Cardiac fibroblast (primary cell): ENCODE measurements around the gene IMPA2.
A peak's percentile ranks its signal among the peaks of the same experiment; 100 is the strongest.

Experiments used
- DNase-seq, 2 donors: peaks; one replicate each; pipeline versions ENCODE4 v3.0.0 to v3.0.0-alpha.2; 2010; ENCODE audit warnings: low read depth in 2 of 2
- H3K4me3 ChIP-seq, 2 donors: replicated peaks in 1 of 2; 1 replicate in 1 of 2; 2 replicates in 1 of 2; pipeline ENCODE4 v1.5.1; 2011; ENCODE audit warnings: low read depth in 2 of 2, low read length in 2 of 2, mild to moderate bottlenecking in 2 of 2, moderate library complexity in 1 of 2
- CTCF ChIP-seq: IDR thresholded peaks from one replicate; pipeline ENCODE4 v1.5.1; 2011; ENCODE audit warnings: low read depth, mild to moderate bottlenecking, low read length, inconsistent platforms

The IMPA2 gene

GRCh38 chr18:11982981-11983380, 1.7 kb downstream of the IMPA2 start:
- TF ChIP-seq CTCF, result no peak
- H3K4me3 ChIP-seq, result no peak overlapping the region
- no peak for DNase-seq

DNA sequence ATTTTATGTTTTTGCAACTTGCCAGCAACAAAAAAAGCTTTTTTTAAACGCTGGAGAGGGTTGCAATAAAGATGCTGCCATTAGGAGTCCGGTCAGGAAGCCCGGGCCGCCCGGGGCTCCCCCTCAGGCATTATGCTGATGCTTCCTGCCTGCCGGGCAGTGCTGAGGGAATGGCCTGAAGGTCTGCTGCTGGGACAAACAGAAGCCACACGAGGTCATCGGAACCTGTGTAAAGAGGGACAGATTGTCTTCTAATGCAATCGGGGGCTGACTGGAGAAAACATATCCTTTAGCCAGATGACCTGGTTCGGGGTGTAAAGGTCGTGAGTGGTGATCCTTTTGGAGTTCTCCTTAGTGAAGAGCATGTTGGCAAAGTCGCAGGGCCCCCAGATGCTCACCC, 2.3 kb downstream of the IMPA2 start:
- no peak overlapping the region for H3K4me3 ChIP-seq
- no peak for DNase-seq
- TF ChIP-seq CTCF, result no peak

DNA sequence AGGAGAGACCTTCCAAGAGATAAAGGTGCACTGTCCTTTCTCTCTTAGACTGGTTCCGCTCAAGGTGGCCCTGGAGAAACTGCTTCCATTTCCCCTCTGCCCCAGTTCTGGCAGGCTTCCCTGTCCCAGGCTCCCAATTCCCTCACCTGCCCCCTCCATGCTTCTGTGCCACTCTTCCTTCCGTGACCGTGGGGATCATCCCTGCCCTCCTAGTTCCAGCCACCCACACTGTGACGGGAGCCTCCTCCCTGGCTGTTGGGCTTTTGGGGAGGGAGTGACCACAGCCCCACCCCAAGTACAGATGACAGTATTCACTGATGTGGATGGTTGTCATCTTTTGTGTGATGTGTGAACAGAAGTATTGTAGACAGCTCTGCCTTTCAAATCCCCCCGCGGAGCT, 2.8 kb downstream of the IMPA2 start:
- no peak for TF ChIP-seq CTCF
- H3K4me3 ChIP-seq, result no peak overlapping the region
- no peak for DNase-seq

DNA sequence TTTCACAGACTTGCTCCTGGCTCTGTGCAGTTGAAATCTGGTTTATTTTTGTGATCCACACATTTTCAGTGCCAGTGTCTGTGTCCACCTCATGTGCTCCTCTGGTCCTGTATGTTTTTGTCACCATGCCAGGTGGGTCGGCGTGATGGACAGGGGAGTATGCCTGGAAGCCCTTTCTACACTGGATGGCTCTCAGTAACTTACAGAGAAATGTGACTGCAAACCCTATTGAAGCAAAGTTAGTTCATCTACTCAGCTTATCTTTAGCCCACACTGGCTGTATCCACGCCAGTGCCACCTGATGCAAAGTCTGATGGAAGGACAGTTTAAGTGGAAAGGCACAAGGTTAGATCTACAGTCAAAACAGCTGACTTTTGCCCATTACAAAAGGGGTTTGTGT, 4.3 kb downstream of the IMPA2 start:
- no peak for TF ChIP-seq CTCF
- H3K4me3 ChIP-seq, result no peak overlapping the region
- DNase-seq, result no peak

- no peak for TF ChIP-seq CTCF
- no peak overlapping the region for H3K4me3 ChIP-seq
Measured at GRCh38 chr18:11986061-11986460, 4.8 kb downstream of the IMPA2 start.

DNA sequence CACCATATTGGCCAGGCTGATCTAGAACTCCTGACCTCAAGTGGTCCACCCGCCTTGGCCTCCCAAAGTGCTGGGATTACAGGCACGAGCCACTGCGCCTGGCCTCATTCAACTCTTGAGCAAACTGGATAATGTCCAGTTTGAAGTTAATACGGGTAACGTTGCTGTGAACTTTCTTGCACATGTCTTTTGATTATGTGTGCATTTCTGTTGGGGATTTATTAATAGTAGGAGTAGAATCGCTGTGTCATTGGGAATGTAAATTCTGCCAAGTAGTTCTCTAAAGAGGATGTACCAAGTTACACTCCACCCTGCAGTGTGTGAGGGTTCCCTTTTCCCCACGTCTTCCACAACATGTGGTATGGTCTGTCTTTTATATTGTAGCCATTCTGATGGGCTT, 6.2 kb downstream of the IMPA2 start:
- TF ChIP-seq CTCF, result no peak
- peak; percentile 43 to 63 for DNase-seq
- H3K4me3 ChIP-seq, result no peak overlapping the region

More at GRCh38 chr18:11986061-11986460, 4.8 kb downstream of the IMPA2 start:
- no peak for DNase-seq

DNA sequence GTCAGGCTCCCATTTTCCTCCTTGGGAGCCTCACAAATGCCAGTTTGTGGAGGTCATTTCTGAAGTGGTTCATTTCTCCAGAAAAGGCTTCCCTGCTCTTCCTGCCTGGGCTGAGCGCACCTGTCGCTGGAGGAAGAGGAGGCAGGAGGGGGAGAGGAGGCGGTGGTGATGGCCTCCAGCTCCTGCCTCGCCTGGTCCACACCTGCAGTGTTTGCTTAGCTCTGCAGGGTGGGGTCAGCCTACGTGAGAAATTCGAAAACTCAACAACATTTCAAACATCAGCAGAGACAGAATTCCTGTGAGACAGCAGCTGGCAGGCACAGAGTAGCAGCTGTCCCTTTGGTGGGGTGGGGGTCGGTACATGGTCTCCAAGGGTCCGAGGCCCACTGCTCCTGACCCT, 7.9 kb downstream of the IMPA2 start:
- no peak for DNase-seq
- TF ChIP-seq CTCF, result no peak
- no peak overlapping the region for H3K4me3 ChIP-seq
